ENCODE results near the gene SPSB4. TPM values are rescaled to one million over a fixed set of nuclear protein-coding genes. Genes with fewer than 3 reads are reported as not detected.

Gene SPSB4
- total and polyA plus RNA-seq, 2 of the 13 experiments (the other 11 are each of a cell fraction or from before 2014, with no cell fraction given), result not detected

DNA sequence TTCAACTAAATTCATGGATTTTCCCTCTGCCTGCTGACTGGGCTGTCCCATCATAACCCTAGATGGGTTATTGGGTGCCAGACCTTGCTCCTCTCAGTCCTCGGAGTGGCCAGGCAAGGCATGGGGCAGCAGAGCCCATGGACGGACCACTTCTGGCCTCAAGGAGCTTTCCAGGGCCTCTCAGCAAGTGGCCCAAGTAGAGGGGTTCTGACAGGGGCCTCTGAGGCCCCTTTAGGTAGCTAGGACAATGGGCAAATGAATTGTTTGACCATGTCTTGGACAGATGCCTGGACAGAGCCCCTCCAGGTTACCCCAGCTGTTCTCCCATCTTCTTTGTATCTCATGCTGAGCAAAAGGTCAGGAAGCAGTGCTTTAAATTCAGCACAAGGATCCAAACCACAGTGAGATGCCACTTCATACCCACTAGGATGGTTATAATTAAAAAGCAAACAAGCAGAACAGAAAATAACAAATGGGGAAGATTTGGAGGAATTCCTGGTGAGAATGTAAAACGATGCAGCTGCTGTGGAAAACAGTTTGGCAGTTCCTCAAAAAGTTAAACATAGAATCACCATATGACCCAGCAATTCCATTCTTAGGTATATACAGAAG is 61.6 kb downstream of the SPSB4 start:
- no peaks in the 10 kb centered on the region for H3K36me3 ChIP-seq (replicated peaks in 1 of 2; ENCODE audit: control insufficient read depth in 1 of 2, insufficient read depth in 2 of 2, low read length in 2 of 2)
- DNase-seq (ENCODE audit: low spot score) (no peak), ATAC-seq (no peak), FAIRE-seq (no peak)
- WGBS (ENCODE audit: low lambda C conversion rate), result 2% methylated on average over 2 of the region's 3 CpGs
- in situ Hi-C loops (cut with HindIII; ENCODE audit: extremely low pct_ligation_motif_present, low pct_unique_long_range_greater_than_20kb), result no loop called here
- H3K9me3 ChIP-seq (ENCODE audit: low read length), result no peaks in the 10 kb centered on the region
- no peak overlapping the region for H3K9ac ChIP-seq (ENCODE audit: insufficient read depth, low read depth, low read length)
- peaks cover 0 to 3% of the 10 kb centered on the region in 2 experiments; a peak in 1 of 5 replicates for H3K27me3 ChIP-seq (ENCODE audit: control insufficient read depth in 1 of 2, insufficient read depth in 2 of 2, low read length in 2 of 2)
- ChIA-PET CTCF (ENCODE audit: low intra/inter-chr PET ratio, low total read pairs) (no interaction called here), POLR2A (no interaction called here)
- no peaks in the 10 kb centered on the region for H3K79me2 ChIP-seq (ENCODE audit: insufficient read depth, low read length)
- no peaks in the 10 kb centered on the region for H4K20me1 ChIP-seq (ENCODE audit: insufficient read depth, low read length)
- H3K4me2 ChIP-seq (ENCODE audit: low read depth, low read length), result no peak overlapping the region
- no TSS peak for BruUV-seq (replicated peaks)
- no peak overlapping the region for H3K27ac ChIP-seq (ENCODE audit: extremely low read length, insufficient read depth, low read length)
- H3K4me1 ChIP-seq (ENCODE audit: insufficient read depth, low read length), result no peaks in the 10 kb centered on the region
- no peak overlapping the region for H2AFZ ChIP-seq (ENCODE audit: low read length)
- H3K4me3 ChIP-seq (replicated peaks in 1 of 3; ENCODE audit: insufficient read depth in 1 of 3, low read depth in 2 of 3, low read length in 3 of 3), result no peak overlapping the region
- intact Hi-C loops (cut with micrococcal nuclease; ENCODE audit: unreplicated experiment), result no loop called here
- TF ChIP-seq RFXANK (CRISPR knock-in tag; IDR thresholded peaks at IDR 0.05), result no peak
- TF ChIP-seq MEIS1 (CRISPR knock-in tag; IDR thresholded peaks at IDR 0.05; ENCODE audit: borderline replicate concordance), result no peak
- no peak for TF ChIP-seq PAXIP1 (CRISPR knock-in tag; conservative IDR thresholded peaks at IDR 0.05)
- TF ChIP-seq ZNF589 (CRISPR knock-in tag; conservative IDR thresholded peaks at IDR 0.05), result no peak
- TF ChIP-seq FOXC1 (CRISPR knock-in tag; IDR thresholded peaks at IDR 0.05; ENCODE audit: borderline replicate concordance), result no peak
- no peak for TF ChIP-seq CCAR2 (optimal IDR thresholded peaks at IDR 0.05; ENCODE audit: low read depth, low read length)
- TF ChIP-seq ZNF879 (CRISPR knock-in tag; IDR thresholded peaks at IDR 0.05), result no peak
- TF ChIP-seq ZNF329 (CRISPR knock-in tag; IDR thresholded peaks at IDR 0.05; ENCODE audit: low read depth), result no peak
- no peak for TF ChIP-seq POLR2G (IDR thresholded peaks at IDR 0.05; ENCODE audit: low read depth, low read length)
- no peak for TF ChIP-seq ZNF513 (CRISPR knock-in tag; conservative IDR thresholded peaks at IDR 0.05)
- TF ChIP-seq ZKSCAN8 (CRISPR knock-in tag; IDR thresholded peaks at IDR 0.05; ENCODE audit: borderline replicate concordance), result no peak
- no peak for TF ChIP-seq ZNF138 (CRISPR knock-in tag; IDR thresholded peaks at IDR 0.05; ENCODE audit: low read depth)
- TF ChIP-seq IRF2 (CRISPR knock-in tag; IDR thresholded peaks at IDR 0.05), result no peak
- TF ChIP-seq ZNF276 (CRISPR knock-in tag; IDR thresholded peaks at IDR 0.05; ENCODE audit: low read depth), result no peak
- TF ChIP-seq ZBTB20 (CRISPR knock-in tag; IDR thresholded peaks at IDR 0.05; ENCODE audit: borderline replicate concordance, low read depth), result no peak
- no peak for TF ChIP-seq PLSCR1 (CRISPR knock-in tag; IDR thresholded peaks at IDR 0.05; ENCODE audit: borderline replicate concordance)
- TF ChIP-seq PTBP1 (IDR thresholded peaks at IDR 0.05; ENCODE audit: low read depth, low read length, poor library complexity, severe bottlenecking), result no peak
